Inferior parietal cortex (tissue), 1 donor: ENCODE results near the gene DHCR24.
"Not testable (repeated sequence)": the region's sequence is repeated elsewhere in the genome, so short reads cannot be mapped to it uniquely, and the experiment has no call there.

Experiments
- DNase-seq: peaks from one replicate; pipeline ENCODE4 v3.0.0-alpha.2; 2016; ENCODE audit errors: extremely low spot score

Gene DHCR24, protein sequence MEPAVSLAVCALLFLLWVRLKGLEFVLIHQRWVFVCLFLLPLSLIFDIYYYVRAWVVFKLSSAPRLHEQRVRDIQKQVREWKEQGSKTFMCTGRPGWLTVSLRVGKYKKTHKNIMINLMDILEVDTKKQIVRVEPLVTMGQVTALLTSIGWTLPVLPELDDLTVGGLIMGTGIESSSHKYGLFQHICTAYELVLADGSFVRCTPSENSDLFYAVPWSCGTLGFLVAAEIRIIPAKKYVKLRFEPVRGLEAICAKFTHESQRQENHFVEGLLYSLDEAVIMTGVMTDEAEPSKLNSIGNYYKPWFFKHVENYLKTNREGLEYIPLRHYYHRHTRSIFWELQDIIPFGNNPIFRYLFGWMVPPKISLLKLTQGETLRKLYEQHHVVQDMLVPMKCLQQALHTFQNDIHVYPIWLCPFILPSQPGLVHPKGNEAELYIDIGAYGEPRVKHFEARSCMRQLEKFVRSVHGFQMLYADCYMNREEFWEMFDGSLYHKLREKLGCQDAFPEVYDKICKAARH

DNA sequence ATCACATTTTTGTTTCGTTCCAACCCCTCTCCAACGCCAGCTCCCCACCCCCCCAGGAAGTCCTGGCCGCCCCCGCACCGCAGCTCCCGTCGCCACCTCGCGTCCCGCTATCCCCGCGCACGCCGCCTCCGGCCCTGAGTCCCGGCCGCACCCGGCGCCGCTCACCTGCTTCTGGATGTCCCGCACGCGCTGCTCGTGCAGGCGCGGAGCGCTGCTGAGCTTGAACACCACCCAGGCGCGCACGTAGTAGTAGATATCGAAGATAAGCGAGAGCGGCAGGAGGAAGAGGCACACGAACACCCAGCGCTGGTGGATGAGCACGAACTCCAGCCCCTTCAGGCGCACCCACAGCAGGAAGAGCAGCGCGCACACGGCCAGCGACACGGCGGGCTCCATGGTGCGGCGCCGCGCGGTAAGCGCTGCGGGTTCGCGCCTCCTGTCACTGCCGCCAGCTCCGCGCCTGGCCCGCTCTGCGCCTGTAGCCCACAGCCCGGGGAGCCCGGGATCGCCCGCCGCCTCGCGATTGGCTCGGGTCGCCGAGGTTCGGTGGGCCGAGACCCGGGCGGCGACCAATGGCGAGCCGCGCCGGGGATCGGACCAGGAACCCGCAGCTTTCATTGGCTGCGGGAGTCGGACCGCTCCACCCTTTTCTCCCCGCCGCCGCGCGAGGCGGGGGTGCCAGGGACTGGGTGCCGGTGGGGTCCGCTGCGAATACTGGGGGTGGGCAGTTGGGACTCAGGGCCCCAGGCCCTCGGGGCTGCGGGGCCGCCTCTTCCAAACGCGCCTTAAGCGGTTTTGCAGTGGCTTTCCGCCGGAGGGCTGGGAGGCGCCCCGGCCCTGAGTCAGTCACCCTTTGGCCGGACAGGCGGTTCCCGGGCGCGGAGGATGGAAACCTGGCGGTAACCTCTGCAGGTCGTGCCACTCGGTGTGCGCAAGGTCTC lies at the start of gene DHCR24:
Gene DHCR24, minus strand, starts transcription at position 472 of the 941 bp plus-strand sequence. Its CDS starts 76 bp downstream, at position 396.
- DNase-seq: peak; percentile 93

DNA sequence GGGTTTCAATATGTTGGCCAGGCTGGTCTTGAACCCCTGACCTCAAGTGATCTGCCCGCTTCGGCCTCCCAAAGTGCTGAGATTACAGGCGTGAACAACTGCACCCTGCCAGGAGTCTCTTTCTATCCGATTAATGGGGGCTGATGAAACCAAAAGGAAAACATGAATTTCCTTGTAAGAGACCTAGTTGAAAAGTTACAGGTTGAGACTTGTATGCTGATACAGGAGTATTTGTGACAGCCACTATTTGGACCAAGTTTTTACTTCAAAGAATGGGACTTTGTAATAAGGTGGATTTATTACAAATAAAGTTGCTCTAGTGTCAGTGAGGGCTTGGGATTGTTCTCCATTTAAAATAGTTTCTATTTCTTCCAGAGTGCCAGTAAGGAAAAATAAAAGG lies 49.8 kb upstream of the DHCR24 start:
- DNase-seq: no peak

DNA sequence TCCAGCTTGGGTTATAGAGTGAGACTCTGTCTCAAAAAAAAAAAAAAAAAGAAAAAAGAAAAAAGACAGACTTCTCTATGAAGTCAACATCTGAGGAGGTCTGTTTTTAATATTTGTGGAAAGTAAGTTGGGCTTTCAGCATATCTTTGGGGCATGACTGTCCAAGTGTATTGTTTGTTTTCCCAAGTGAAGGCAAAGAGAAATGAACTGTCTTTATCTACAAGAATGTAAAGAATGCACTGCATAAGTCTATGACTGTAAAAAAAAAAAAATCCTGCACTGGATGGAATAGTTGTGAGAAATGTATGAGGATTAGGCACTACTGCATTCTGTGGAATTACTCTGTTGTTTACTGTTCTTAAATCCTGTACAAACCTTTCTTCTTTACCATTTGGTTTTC lies 47.9 kb upstream of the DHCR24 start:
- DNase-seq: no peak

DNA sequence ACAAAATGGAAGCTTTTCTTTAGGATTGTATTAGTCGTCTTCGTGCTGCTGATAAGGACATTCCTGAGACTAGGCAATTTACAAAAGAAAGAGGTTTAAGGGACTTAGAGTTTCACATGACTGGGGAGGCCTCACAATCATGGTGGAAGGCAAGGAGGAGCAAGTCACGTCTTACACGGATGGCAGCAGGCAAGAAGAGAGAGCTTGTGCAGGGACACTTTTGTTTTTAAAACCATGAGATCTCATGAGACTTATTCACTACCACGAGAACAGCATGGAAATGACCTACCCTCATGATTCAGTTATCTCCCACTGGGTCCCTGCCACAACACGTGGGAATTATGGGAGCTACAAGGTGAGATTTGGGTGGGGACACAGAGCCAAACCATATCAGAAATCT lies 47.1 kb upstream of the DHCR24 start:
- not testable (repeated sequence) for DNase-seq

DNA sequence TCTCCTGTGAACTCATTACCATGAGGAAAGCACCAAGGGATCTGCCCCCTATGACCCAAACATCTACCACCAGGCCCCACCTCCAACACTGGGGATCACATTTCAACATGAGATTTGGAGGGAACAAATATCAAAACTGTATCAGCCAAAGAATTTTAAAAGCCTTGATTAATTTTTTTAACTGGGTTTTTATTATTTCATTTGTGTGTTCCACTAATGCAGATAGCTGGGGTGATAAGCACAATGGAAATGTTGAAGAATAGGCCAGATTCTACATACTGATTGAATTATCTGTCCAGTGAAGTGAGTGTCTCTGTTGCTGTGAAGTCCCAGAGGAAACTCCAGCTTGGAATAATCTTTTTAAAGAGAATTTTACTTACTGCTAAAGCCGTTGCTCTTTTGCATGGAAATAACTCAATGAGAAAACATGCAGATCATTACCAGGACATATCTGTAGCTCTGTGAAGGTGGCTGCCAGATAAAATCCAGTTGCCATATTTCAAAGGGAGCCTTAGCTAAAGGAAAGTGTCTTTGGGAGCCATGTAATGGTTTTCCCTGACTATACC lies 44.4 kb upstream of the DHCR24 start:
- no peak for DNase-seq

DNA sequence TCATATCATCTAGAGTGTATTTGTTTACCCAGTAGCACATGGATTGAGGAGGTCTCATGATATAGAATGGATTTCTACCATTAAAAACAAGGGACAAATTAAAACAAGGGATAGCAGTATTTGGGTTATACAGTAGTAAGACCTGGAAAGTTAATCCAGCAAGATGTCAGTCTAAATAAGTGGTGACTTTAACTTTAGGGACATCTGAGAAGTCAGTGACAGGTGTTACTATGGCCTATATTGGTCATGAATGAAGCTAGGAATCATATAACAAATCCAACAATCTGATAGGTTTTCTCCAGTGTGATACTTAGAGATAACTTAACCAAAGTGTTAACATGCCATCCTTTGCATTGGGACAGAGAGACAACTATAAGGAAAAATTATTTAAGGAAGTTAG lies 42.7 kb upstream of the DHCR24 start:
- DNase-seq: no peak

DNA sequence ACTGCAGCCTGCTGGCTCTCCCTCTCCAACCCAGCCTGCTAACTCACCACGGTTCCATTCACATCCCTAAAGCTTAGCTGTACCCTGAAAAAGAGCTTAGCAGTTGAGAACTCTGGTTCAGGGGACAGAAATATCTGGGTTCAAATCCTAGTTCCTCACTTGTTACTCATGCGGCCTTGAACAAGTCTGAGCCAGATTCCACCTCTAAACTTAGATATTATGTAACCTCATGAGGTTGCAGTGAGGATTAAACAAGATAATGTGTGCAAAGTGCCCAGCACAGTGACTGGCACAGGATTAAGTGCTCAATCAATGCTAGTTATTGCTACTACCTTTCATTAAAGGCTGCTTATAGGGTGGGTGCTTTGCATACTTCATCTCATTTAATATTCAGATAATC lies 41.3 kb upstream of the DHCR24 start:
- no peak for DNase-seq

DNA sequence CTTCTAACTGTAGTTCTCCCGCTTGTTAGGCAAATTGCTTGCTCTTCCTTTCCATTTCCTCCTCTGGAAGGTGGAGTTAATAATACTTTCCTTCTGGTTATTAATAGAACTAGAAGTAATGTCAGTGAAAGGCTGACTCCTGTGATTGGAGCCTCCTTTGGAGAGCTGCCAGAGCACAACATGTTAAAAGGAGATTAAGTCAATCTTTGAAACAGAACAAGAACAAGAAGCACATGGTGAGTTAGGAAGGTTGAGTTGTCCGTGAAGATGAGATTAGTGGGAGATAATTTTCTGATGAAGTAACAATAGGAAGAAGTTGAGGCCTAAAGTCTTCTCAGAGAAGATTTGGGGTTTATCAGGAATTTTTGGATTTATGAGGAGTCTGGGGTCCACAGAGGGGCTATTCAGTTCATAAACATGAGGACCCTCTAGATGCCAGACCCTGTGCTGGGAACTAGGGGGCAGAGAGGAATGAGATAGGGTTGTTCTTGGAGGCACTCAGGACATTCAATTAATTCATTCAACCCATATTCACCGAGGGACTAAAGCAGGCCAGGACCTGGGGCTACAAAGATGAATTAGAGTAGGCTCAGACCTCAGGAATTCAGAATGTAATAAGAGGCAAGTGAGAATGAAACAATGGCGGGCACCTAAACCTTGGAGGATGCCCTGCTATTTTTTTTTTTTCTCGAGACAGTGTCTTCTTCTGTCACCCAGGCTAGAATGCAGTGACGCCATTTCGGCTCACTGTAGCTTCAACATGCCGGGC lies 40.7 kb upstream of the DHCR24 start:
- DNase-seq: no peak

DNA sequence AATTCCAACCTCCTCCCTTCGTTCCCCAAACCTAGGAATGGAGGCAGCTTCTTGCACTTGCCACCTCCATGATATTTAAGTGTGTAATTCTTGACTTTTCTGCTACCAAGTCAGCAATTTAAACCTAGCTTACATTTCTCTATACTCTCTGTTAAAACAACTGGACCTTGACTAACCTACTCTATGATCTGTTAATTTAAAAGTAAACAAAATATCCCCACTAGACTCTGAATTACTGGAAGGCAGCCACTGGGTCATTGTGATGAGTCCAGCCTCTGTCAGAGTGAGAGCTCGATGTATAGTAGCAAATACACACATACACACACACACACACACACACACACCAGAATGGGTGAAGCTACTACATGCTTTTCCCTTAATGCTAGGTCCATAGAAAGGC lies 40.0 kb upstream of the DHCR24 start:
- no peak for DNase-seq

DNA sequence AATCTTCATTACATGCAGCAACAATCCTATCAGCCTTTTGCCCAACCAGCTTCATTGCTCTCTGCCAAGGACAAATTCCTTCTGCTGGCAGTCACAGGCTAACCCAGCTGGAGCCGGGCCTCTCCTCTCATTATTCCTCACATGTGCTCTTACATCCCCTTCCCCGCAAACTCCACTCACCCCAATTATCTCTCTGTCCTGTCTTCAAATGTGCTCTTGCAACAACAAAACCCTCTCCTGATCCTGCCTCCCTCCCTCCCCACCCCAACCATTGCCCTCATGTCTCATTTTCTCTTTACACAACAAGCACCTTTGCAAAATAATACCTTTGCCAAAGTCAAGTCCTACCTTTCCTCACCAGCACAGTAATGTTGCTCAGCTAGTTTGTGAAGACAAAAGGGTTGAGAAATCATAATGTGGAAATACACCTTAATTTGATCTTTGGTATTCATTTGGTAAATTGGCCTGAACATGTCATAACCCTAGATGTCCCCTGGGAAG lies 36.0 kb upstream of the DHCR24 start:
- no peak for DNase-seq

DNA sequence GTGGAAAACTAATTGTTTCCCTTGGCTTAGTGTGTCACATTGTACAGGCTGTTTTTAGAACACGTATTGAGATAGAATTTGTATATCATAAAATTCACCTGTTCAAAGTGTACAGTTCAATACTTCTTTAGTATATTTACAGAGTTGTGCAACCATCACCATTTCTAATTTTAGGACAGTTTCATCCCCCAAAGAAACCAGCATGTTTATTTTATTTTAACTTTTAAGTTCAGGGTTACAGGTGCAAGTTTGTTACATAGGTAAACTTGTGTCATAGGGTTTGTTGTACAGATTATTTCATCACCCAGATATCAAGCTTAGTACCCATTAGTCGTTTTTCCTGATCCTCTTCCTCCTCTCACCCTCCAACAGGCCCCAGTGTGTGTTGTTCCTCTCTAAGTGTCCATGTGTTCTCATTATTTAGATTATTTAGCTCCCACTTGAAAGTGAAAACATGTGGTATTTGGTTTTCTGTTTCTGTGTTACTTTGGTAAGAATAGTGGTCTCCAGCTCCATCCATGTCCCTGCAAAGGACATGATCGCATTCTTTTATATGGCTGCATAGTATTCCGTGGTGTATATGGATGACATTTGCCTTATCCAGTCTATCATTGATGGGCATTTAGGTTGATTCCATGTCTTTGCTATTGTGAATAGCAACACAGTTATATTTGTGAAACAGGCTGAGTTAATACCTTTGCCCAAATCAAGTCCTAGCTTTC lies 35.2 kb upstream of the DHCR24 start:
- DNase-seq: no peak

DNA sequence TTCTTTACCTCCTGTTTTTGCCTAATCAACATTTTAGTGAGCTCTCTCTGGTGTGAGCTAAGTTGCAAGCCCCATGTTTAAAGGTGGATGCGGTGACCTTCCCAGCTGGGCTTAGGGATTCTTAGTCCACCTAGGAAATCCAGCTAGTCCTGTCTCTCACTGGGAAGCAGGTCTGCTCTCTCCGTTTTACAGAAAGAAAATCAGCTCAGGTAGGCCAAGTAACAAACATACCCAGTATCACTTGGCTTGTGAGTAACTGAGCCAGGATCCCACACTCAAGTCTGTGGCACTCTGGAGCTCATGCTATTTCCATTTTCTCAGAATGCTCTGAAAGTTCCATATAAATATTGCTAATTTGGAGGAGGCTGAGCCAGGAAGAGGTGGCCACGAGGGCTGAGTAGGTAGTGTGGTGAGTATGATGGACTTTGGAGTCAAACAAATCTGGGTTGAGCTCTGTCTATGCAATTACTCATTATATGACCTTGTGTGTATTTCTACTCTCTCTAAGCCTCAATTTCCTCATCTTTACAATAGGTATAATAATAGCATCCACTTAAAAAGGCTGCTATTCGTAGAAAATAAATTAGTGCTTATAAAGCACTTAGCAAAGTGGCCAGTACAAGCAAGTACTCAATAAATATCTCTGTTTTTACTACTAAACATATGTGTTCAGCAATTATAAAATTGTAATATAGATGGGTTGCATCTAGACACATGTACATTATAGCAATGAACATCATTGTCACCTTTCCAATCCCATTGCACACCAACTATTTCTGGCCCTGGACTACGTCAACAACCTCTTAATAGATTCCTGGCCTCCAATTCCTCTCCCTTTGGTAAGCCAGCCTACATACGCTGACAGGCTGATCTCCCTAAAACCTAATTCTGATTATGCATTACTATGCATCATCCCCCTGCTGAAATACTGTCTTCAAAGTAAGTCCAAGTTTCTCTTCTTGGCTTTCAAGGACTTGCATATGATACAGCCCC lies 32.7 kb upstream of the DHCR24 start:
- DNase-seq: no peak

DNA sequence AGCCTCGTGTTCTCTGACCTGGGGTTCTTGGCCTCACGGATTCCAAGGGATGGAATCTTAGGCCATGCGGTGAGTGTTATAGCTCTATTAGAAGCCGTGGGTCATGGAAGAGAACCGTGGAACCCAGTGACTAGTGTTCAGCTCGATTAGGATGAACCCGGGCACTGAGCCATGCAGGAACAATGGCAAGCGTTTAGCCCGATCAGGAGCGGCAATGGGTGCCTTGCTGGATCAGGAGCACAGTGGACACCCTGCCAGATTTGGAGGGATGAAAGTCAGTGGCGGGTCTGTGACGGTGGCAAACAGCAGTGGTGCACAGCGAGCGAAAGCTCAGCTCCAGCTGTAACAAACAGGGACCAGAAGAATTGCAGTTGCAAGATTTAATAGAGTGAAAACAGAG lies 24.1 kb upstream of the DHCR24 start:
- DNase-seq: peak; percentile 23

DNA sequence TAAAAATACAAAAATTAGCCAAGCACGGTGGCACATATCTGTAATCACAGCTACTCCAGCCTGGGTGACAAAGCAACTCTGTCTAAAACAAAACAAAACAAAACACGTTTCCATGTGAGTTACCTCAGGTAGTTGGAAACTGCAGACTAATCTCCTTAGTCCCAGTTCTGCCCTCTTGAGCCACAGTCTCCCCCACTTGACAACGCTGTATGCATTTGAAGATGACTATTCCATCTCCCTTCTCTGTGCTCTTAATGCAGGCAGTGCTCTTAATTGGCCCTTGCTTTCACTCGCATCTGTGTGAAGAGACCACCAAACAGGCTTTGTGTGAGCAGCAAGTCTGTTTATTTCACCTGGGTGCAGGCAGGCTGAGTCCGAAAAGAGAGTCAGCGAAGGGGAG lies 19.6 kb upstream of the DHCR24 start:
- DNase-seq: no peak

DNA sequence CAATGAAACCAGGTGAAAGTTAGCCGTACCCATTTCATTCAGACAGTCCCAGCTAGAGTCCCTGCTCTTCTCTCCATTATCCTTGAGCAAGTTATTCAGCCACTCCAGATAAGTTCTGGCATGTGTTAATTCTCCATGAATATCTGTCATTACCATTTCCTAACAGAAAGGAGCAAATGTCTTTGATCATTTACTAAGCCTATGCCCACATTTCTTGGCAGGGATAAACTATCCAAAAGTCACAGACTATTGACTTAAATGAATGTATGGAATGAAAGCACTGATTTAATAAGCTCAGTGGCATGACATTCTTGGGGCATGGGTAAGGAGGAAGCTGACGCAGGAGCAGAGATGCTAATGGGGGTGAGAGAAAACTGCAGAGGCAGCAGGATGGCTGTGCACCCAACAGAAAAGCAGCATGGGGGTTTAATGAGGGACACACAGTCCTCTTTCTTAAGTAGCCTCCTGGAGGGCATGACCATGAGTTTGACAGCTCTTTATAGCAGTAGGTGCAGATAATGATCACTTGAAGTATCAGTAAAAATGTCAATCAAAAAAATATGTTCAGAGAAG lies 17.6 kb upstream of the DHCR24 start:
- no peak for DNase-seq

DNA sequence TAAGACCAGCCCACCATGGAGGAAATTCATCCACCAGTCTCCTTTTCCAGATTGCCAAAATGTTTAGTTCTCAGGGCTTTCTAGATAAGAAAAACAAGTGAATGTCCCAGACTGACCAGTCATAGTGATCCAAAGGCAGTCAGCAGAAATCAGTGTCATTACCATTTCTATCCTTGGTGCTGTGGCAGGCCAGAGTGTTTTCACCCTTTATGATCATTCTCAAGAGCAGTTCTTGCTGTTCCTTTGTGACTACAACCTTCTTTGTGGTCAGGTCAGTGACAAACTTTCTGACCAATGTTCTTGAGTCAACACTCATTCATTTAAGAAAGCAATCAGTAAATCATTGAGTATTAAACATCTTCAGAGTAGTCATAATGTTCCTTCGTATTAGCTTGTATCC lies 7.3 kb upstream of the DHCR24 start:
- no peak for DNase-seq

DNA sequence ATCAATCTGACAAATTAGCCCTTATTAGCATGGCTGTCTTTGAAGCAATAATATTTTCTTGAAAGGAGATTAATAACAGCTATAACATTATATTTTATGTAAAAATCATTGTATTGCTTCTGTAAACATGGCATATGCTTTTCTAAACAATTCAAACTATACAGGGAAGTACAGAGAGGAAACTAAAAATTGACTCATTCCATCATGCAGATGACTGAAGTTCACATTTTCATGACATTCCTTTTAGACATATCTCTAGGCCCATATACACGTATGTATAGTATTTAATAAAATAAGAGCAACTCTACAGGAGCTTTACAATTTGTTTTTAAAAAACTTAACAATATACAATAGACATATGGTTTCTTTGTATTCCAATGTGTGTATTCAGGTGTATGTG lies 5.6 kb upstream of the DHCR24 start:
- no peak for DNase-seq

DNA sequence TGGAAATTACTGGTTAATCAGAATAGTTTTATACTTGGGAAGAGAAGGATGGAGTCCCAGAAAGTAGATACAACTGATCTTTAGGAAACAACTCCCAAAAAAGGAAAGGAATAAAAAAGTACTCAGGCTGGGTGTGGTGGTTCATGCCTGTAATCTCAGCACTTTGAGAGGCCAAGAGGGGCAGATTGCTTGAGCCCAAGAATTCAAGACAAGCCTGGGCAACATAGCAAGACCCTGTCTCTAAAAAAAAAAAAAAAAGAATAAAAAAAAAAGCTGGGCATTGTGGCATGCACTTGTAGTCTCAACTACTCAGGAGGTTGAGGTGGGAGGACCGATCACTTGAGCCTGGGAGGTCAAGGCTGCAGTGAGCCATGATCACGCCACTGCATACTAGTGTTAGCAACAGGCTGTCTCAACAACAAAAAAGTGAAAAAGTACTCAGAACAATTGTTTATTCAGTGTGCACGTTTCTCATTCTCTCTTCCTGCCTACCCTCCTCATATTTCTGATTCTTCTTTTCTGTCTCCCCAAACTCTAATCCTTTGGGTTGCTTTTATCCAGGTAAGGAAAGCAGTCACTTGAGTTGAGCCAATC lies 2.2 kb upstream of the DHCR24 start:
- no peak for DNase-seq
